ENCODE data around the gene CUX1. TPM values are rescaled to one million over a fixed set of nuclear protein-coding genes. Genes with fewer than 3 reads are reported as not detected.

The CUX1 gene
- total RNA-seq, 4 donors from 2014 or later, result 52.5 to 93.6 (median 63.7) TPM

DNA sequence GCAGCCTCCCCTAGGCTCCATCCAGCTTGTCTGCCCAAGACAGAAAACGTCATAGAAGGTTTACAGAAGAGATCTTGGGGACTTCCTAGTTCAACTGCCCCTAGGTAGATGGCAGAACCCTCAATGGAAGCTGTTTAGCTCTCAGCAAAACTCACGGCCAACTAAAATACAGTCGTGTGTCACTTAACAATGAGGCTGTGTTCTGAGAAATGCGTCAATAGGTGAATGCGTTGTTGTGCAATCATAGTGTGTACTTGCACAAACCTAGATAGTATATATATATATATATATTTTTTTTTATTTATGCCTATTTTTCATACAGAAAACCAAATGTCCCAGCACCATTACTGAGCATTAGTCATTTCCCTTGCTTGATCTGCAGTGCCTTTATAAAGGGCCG is 368.9 kb downstream of the CUX1 start:
- no peaks in the 10 kb centered on the region for H3K9me3 ChIP-seq
- no peak for DNase-seq (ENCODE audit: low spot score in 2 of 2)
- H3K4me3 ChIP-seq, result no peak overlapping the region
- no peaks in the 10 kb centered on the region for H3K27me3 ChIP-seq
- whole genome bisulfite sequencing, result 82% methylated on average over 6 of the region's 6 CpGs
- H3K4me1 ChIP-seq, result no peaks in the 10 kb centered on the region
- no peak overlapping the region for H3K27ac ChIP-seq
- no peak for TF ChIP-seq CTCF (IDR thresholded peaks at IDR 0.05)
- TF ChIP-seq EP300 (IDR thresholded peaks at IDR 0.05), result no peak
- peaks cover 31% of the 10 kb centered on the region for H3K36me3 ChIP-seq

GRCh38 chr7:102188746-102189145 is 371.3 kb downstream of the CUX1 start:
- Histone ChIP-seq H3K4me3 (no peak overlapping the region), H3K36me3 (peaks cover 33% of the 10 kb centered on the region), H3K4me1 (no peaks in the 10 kb centered on the region), H3K27ac (no peak overlapping the region), H3K27me3 (no peaks in the 10 kb centered on the region), H3K9me3 (no peaks in the 10 kb centered on the region)
- no peak for TF ChIP-seq CTCF (IDR thresholded peaks at IDR 0.05)
- TF ChIP-seq EP300 (IDR thresholded peaks at IDR 0.05), result no peak
- TF ChIP-seq POLR2A (IDR thresholded peaks at IDR 0.05), result no peak
- no peak for TF ChIP-seq POLR2AphosphoS5 (IDR thresholded peaks at IDR 0.05)
- 90% methylated on average over 7 of the region's 7 CpGs for WGBS
- DNase-seq (ENCODE audit: low spot score in 2 of 2), result no peak

DNA sequence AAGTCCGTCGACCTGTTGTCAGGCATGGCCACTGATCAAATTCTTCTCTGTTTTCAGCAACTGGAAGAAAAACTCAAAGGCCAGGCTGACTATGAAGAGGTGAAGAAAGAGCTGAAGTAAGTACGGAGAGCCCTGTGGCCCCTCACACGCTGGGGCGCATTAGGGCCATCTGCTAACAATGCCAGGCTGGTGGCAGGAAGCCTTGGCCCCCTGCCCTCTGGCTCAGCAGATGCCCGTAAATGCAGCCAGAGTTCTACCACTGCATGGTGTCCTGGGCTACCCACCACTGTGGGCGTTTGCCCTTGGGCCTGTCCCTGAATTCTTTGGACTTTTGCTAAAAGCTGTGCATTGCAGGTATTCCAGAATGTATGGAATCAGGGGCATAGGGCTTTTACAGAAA is 372.3 kb downstream of the CUX1 start:
- no peaks in the 10 kb centered on the region for H3K9me3 ChIP-seq
- DNase-seq (ENCODE audit: low spot score in 2 of 2), result no peak
- 96% methylated on average over 7 of the region's 7 CpGs for WGBS
- no peaks in the 10 kb centered on the region for H3K4me1 ChIP-seq
- H3K36me3 ChIP-seq, result peaks cover 32% of the 10 kb centered on the region
- TF ChIP-seq POLR2AphosphoS5 (IDR thresholded peaks at IDR 0.05), result no peak
- no peak for TF ChIP-seq CTCF (IDR thresholded peaks at IDR 0.05)
- TF ChIP-seq EP300 (IDR thresholded peaks at IDR 0.05), result no peak
- no peak for TF ChIP-seq POLR2A (IDR thresholded peaks at IDR 0.05)
- no peaks in the 10 kb centered on the region for H3K27me3 ChIP-seq
- H3K4me3 ChIP-seq, result no peak overlapping the region
- H3K27ac ChIP-seq, result no peak overlapping the region

GRCh38 chr7:102190776-102191350 is 373.4 kb downstream of the CUX1 start:
- 95% methylated on average over 13 of the region's 13 CpGs for WGBS
- TF ChIP-seq EP300 (IDR thresholded peaks at IDR 0.05) (no peak), POLR2A (IDR thresholded peaks at IDR 0.05) (no peak), CTCF (IDR thresholded peaks at IDR 0.05) (no peak), POLR2AphosphoS5 (IDR thresholded peaks at IDR 0.05) (no peak)
- no peaks in the 10 kb centered on the region for H3K27me3 ChIP-seq
- H3K9me3 ChIP-seq, result no peaks in the 10 kb centered on the region
- no peaks in the 10 kb centered on the region for H3K4me1 ChIP-seq
- no peak overlapping the region for H3K27ac ChIP-seq
- H3K36me3 ChIP-seq, result peaks cover 32% of the 10 kb centered on the region
- DNase-seq (ENCODE audit: low spot score in 2 of 2), result no peak
- no peak overlapping the region for H3K4me3 ChIP-seq

GRCh38 chr7:102191556-102192379 is 374.3 kb downstream of the CUX1 start:
- H3K4me3 ChIP-seq, result no peak overlapping the region
- no peak for DNase-seq (ENCODE audit: low spot score in 2 of 2)
- no peaks in the 10 kb centered on the region for H3K4me1 ChIP-seq
- no peaks in the 10 kb centered on the region for H3K9me3 ChIP-seq
- H3K27ac ChIP-seq, result no peak overlapping the region
- WGBS, result 93% methylated on average over 17 of the region's 17 CpGs
- TF ChIP-seq CTCF (IDR thresholded peaks at IDR 0.05) (no peak), EP300 (IDR thresholded peaks at IDR 0.05) (no peak), POLR2AphosphoS5 (IDR thresholded peaks at IDR 0.05) (no peak), POLR2A (IDR thresholded peaks at IDR 0.05) (no peak)
- H3K36me3 ChIP-seq, result peaks cover 35% of the 10 kb centered on the region
- H3K27me3 ChIP-seq, result no peaks in the 10 kb centered on the region

Data from suprapubic skin (tissue), 4 donors.